OCI-LY1 (cell line): Measurements from ENCODE around the gene ZNF277.

ENCODE experiments used
- EZH2 ChIP-seq: fragments of 200-600 bp; sonication (generic), shearing (Covaris generic); IDR thresholded peaks from 2 replicates; pipeline ENCODE4 v1.8.0; 2017; ENCODE audit warnings: borderline replicate concordance, mixed run types, mild to moderate bottlenecking, antibody characterized with exemption, low read length, moderate library complexity, mixed read lengths
- TF ChIP-seq, protein P1 (sequence below): fragments of 200-600 bp; sonication (generic), shearing (Covaris generic); IDR thresholded peaks from 2 replicates; pipeline ENCODE4 v1.5.1; 2017; ENCODE audit warnings: mild to moderate bottlenecking, antibody characterized with exemption, low read length, moderate library complexity, mixed read lengths

DNA sequence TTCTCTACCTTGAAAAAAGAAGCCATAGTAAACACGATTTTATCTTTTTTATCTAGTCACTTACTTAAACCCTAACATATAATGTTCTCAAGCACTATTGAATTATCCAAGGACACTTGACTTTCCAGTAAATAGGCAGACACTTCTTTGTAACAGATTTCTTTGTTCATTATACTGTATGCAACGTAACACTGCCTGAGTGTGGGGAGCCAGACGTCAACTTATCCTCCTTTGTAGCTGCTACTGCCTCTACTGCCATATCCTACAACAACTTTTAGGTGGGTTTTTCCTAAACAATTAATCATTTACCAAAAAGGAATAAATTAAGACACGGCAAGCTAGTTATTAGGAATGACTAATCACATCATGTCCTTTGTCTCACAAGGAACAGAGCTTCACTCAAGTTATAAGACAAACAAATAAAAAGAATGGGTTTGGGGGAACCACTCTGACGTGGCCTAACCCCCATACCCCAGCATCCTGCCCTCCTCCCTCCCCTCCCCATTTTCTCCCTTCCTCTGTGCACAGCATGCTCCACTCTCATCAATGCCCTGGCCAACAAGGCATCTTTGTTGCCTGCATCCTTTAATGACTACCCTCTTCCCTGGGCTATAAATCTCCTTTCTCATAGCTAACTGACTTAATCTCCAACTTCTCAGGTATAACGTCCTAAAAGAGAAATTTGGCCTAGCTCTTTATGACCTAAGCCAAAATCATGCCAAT, 43.5 kb upstream of the ZNF277 start:
- TF ChIP-seq, protein P1, sequence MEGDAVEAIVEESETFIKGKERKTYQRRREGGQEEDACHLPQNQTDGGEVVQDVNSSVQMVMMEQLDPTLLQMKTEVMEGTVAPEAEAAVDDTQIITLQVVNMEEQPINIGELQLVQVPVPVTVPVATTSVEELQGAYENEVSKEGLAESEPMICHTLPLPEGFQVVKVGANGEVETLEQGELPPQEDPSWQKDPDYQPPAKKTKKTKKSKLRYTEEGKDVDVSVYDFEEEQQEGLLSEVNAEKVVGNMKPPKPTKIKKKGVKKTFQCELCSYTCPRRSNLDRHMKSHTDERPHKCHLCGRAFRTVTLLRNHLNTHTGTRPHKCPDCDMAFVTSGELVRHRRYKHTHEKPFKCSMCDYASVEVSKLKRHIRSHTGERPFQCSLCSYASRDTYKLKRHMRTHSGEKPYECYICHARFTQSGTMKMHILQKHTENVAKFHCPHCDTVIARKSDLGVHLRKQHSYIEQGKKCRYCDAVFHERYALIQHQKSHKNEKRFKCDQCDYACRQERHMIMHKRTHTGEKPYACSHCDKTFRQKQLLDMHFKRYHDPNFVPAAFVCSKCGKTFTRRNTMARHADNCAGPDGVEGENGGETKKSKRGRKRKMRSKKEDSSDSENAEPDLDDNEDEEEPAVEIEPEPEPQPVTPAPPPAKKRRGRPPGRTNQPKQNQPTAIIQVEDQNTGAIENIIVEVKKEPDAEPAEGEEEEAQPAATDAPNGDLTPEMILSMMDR: no peak
- no peak for TF ChIP-seq EZH2
